ENCODE measurements around the gene DGKQ. TPM values are rescaled to one million over a fixed set of nuclear protein-coding genes. Genes with fewer than 3 reads are reported as not detected.

The DGKQ gene
- total RNA-seq, 1 donor from 2014 or later: 16.9 TPM

GRCh38 chr4:970854-971520 lies 2.4 kb downstream of the DGKQ start:
- TF ChIP-seq CTCF (conservative IDR thresholded peaks at IDR 0.05; ENCODE audit: low read depth, low read length): no peak
- H3K4me3 ChIP-seq (ENCODE audit: low read depth, low read length): no peak overlapping the region
- no peak for DNase-seq (ENCODE audit: low read depth)

GRCh38 chr4:970046-970745 lies 3.2 kb downstream of the DGKQ start:
- no peak for DNase-seq (ENCODE audit: low read depth)
- no peak for TF ChIP-seq CTCF (conservative IDR thresholded peaks at IDR 0.05; ENCODE audit: low read depth, low read length)
- H3K4me3 ChIP-seq (ENCODE audit: low read depth, low read length): no peak overlapping the region

GRCh38 chr4:968621-969394 lies 4.6 kb downstream of the DGKQ start:
- no peak for TF ChIP-seq CTCF (conservative IDR thresholded peaks at IDR 0.05; ENCODE audit: low read depth, low read length)
- no peak for DNase-seq (ENCODE audit: low read depth)
- H3K4me3 ChIP-seq (ENCODE audit: low read depth, low read length): no peak overlapping the region

GRCh38 chr4:968221-968620 lies 5.1 kb downstream of the DGKQ start:
- DNase-seq (ENCODE audit: low read depth): no peak
- H3K4me3 ChIP-seq (ENCODE audit: low read depth, low read length): no peak overlapping the region
- no peak for TF ChIP-seq CTCF (conservative IDR thresholded peaks at IDR 0.05; ENCODE audit: low read depth, low read length)

- no peak for DNase-seq (ENCODE audit: low read depth)
- TF ChIP-seq CTCF (conservative IDR thresholded peaks at IDR 0.05; ENCODE audit: low read depth, low read length): no peak
- no peak overlapping the region for H3K4me3 ChIP-seq (ENCODE audit: low read depth, low read length)
These were observed 6.0 kb downstream of the DGKQ start for GRCh38 chr4:967113-968104.
